Colonic mucosa (tissue), 4 donors: ENCODE data around the gene AHI1. TPM values are rescaled to one million over a fixed set of nuclear protein-coding genes. Genes with fewer than 3 reads are reported as not detected.
"Not testable (repeated sequence)": the region's sequence is repeated elsewhere in the genome, so short reads cannot be mapped to it uniquely, and the experiment has no call there.

Source experiments
- DNase-seq: peaks from one replicate; pipeline ENCODE4 v3.0.0-alpha.2; 2020
- H3K27ac ChIP-seq: fragments of 200-600 bp; one replicate; pipeline ENCODE4 v1.8.0; 2021
- H3K27me3 ChIP-seq: fragments of 200-600 bp; one replicate; pipeline ENCODE4 v1.8.0; 2021
- H3K36me3 ChIP-seq: fragments of 200-600 bp; one replicate; pipeline ENCODE4 v1.8.0; 2021
- H3K4me1 ChIP-seq: fragments of 200-600 bp; one replicate; pipeline ENCODE4 v1.8.0; 2021; ENCODE audit warnings: mild to moderate bottlenecking
- H3K4me3 ChIP-seq: fragments of 200-600 bp; one replicate; pipeline ENCODE4 v1.8.0; 2021
- H3K9ac ChIP-seq, 2 donors: one replicate each; pipeline ENCODE4 v1.7.0; 2013; ENCODE audit warnings: control low read depth in 2 of 2, low read depth in 2 of 2, low read length in 2 of 2
- H3K9me3 ChIP-seq: fragments of 200-600 bp; one replicate; pipeline ENCODE4 v1.8.0; 2021
- CTCF ChIP-seq: fragments of 200-600 bp; IDR thresholded peaks from one replicate; pipeline ENCODE4 v1.8.0; 2022; ENCODE audit warnings: antibody characterized with exemption, mild to moderate bottlenecking
- intact Hi-C: fragments of 100-400 bp; cut with DNase I; formaldehyde crosslinking; loops from one replicate; pipeline ENCODE4 v1.14.1; 2022
- total RNA-seq, 2 donors: library from RNA; stranded (reverse); fragmentation: NEBNext Ultra II Directional in 1 of 2; extraction: Animal tissue kit (Norgen Biotek cat#: 25700) in 1 of 2; gene quantifications; one replicate each; pipeline ENCODE4 v1.2.1, GENCODE V29; 2021
- donor health status: healthy.
- donor health status: DM: no; HTN: no; CAD: no.
- donor health status: DM: no; HTN: no; CAD: no.

AHI1 gene
- total RNA-seq, 2 donors from 2014 or later = 21.0 to 25.5 TPM

DNA sequence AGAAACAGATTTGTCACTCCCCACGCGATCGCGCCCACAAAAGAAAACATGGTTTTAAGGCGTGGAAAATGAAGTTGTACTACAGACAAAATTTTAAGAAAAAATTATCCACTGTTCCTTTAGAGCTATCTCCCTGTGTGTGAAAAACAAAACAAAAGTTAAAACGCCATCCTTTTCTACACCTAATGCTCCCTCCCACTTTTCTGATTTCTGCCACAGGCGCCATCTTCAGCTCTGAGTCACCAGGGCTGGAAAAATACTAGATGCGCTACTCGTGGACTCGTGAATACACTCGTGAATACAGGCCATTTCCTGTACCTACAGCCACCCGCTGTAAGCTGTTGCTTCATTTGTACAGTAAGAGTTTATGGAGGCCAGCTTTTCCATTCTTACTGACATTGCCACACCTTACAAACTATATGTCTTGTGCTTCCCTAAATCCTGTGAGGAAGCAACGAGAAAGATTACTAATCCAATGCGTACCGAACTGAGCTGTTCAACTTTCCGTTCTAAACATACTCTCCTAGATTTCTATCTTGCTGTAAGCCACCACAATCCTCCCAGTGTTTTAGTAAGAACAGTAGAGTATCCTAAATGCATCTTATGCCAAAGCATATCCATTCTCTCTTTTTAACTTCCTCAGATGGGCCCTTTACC is 773 bp upstream of the AHI1 start:
- DNase-seq = peak; percentile 74
- Histone ChIP-seq H3K9ac (peak overlapping the region; percentile 98 to 99), H3K4me3 (peak overlapping the region; percentile 71), H3K27ac (peak overlapping the region; percentile 93), H3K27me3 (no peaks in the 10 kb centered on the region), H3K36me3 (no peaks in the 10 kb centered on the region), H3K9me3 (no peaks in the 10 kb centered on the region), H3K4me1 (peaks cover 4% of the 10 kb centered on the region)
- intact Hi-C loops = no loop called here
- TF ChIP-seq CTCF = no peak

DNA sequence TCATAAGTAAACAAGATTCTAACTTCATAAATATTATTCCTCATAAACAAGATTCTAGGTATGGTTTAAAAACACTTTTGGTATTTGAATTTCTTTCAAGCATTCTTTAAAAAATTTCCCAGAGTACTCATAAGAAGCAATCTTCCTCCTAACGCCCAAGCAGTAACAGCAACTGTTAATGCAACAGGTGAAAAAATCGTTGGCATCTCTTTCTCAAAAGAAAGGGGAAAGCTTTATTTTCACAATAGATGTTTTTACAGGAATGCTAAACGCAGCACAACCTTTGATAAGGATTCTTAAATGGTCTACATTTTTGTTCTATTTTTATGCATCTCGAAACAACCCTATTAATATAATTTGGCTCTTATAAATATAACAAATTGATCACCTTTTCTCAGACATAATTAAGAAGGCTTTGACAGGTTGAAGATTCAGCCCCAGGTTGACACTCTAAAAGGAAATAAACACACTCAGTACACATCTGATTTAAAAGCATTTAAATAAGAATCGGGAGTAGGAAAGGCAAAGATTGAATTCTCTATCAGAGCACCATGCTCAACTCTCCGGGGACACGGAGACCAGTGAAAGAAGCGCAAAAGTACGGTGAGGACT is 634 bp downstream of the AHI1 start:
- intact Hi-C loops = no loop called here
- H3K4me1 ChIP-seq = peaks cover 4% of the 10 kb centered on the region
- peak overlapping the region; percentile 98 to 99 for H3K9ac ChIP-seq
- H3K27ac ChIP-seq = peak overlapping the region; percentile 93
- no peak for TF ChIP-seq CTCF
- H3K4me3 ChIP-seq = peak overlapping the region; percentile 71
- no peaks in the 10 kb centered on the region for H3K27me3 ChIP-seq
- DNase-seq = no peak
- no peaks in the 10 kb centered on the region for H3K36me3 ChIP-seq
- no peaks in the 10 kb centered on the region for H3K9me3 ChIP-seq

GRCh38 chr6:135493218-135493961 is 4.2 kb downstream of the AHI1 start:
- no peak for TF ChIP-seq CTCF
- no peaks in the 10 kb centered on the region for H3K27me3 ChIP-seq
- DNase-seq = no peak
- no peak overlapping the region for H3K9ac ChIP-seq
- H3K9me3 ChIP-seq = no peaks in the 10 kb centered on the region
- no peaks in the 10 kb centered on the region for H3K36me3 ChIP-seq
- no peak overlapping the region for H3K27ac ChIP-seq
- H3K4me1 ChIP-seq = no peaks in the 10 kb centered on the region
- intact Hi-C loops = no loop called here
- H3K4me3 ChIP-seq = no peak overlapping the region

GRCh38 chr6:135490381-135490780 is 7.2 kb downstream of the AHI1 start:
- no peak for TF ChIP-seq CTCF
- no peaks in the 10 kb centered on the region for H3K4me1 ChIP-seq
- intact Hi-C loops = no loop called here
- no peak for DNase-seq
- H3K27me3 ChIP-seq = no peaks in the 10 kb centered on the region
- H3K36me3 ChIP-seq = no peaks in the 10 kb centered on the region
- no peaks in the 10 kb centered on the region for H3K9me3 ChIP-seq
- H3K9ac ChIP-seq = no peak overlapping the region
- H3K4me3 ChIP-seq = no peak overlapping the region
- H3K27ac ChIP-seq = no peak overlapping the region

- no peaks in the 10 kb centered on the region for H3K27me3 ChIP-seq
- H3K36me3 ChIP-seq = peaks cover 4% of the 10 kb centered on the region
- H3K9ac ChIP-seq = no peak overlapping the region
- TF ChIP-seq CTCF = no peak
- peaks cover 5% of the 10 kb centered on the region for H3K9me3 ChIP-seq
- H3K4me3 ChIP-seq = no peak overlapping the region
- intact Hi-C loops = no loop called here
- no peaks in the 10 kb centered on the region for H3K4me1 ChIP-seq
- DNase-seq = no peak
- no peak overlapping the region for H3K27ac ChIP-seq
Measured at GRCh38 chr6:135488023-135488422, 9.5 kb downstream of the AHI1 start.

DNA sequence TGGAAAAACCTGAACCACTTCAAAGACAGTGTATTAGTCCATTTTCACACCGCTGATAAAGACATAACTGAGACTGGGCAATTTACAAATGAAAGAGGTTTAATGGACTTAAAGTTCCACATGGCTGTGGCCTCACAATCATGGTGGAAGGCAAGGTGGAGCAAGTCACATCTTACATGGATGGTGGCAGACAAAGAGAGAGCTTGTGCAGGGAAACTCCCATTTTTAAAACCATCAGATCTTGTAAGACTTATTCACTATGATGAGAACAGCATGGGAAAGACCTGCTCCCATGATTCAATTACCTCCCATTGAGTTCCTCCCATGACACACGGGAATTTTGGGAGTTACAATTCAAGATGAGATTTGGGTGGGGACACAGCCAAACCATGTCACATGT is 13.6 kb downstream of the AHI1 start:
- DNase-seq, H3K4me3 ChIP-seq, H3K27me3 ChIP-seq, H3K4me1 ChIP-seq, intact Hi-C loops, H3K9ac ChIP-seq, H3K36me3 ChIP-seq, H3K27ac ChIP-seq: not testable (repeated sequence)
- peaks cover 12% of the 10 kb centered on the region for H3K9me3 ChIP-seq
